Stimulated activated CD4-positive, alpha-beta T cell treated with anti-CD3 and anti-CD28 coated beads, Interleukin-15, amount 100 ng/mL, for 48 hours (primary cell): Measurements from ENCODE around the gene LRRC40.

ENCODE experiments used
- DNase-seq, 2 donors: peaks; one replicate each; pipeline ENCODE4 v3.0.0-alpha.2; 2020; ENCODE audit warnings: low read depth in 2 of 2

Gene LRRC40

GRCh38 chr1:70115315-70115714, 90.1 kb downstream of the LRRC40 start:
- no peak for DNase-seq

- DNase-seq, result no peak
These were observed 92.5 kb downstream of the LRRC40 start for GRCh38 chr1:70112838-70113237.

GRCh38 chr1:70109241-70109640, 96.1 kb downstream of the LRRC40 start:
- no peak for DNase-seq

GRCh38 chr1:70103770-70104169, 101.6 kb downstream of the LRRC40 start:
- no peak for DNase-seq

GRCh38 chr1:70101774-70102173, 103.6 kb downstream of the LRRC40 start:
- DNase-seq, result no peak

GRCh38 chr1:70101231-70101630, 104.1 kb downstream of the LRRC40 start:
- DNase-seq, result no peak
